ENCODE results near the gene PAM16. TPM values are rescaled to one million over a fixed set of nuclear protein-coding genes. Genes with fewer than 3 reads are reported as not detected.

Gene PAM16
- total and polyA plus RNA-seq, 5 donors = 57.6 to 131 (median 59.8) TPM

DNA sequence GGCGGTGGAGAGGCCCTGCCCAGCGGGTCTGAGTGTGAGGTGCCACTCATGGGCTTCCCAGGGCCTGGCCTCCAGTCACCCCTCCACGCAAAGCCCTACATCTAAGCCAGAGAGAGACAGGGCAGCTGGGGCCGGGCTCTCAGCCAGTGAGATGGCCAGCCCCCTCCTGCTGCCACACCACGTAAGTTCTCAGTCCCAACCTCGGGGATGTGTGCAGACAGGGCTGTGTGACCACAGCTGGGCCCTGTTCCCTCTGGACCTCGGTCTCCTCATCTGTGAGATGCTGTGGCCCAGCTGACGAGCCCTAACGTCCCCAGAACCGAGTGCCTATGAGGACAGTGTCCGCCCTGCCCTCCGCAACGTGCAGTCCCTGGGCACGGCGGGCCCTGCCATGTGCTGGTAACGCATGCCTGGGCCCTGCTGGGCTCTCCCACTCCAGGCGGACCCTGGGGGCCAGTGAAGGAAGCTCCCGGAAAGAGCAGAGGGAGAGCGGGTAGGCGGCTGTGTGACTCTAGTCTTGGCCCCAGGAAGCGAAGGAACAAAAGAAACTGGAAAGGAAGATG, 31.8 kb upstream of the PAM16 start:
- H3K4me3 ChIP-seq (ENCODE audit: low read length) = no peak overlapping the region
- no peaks in the 10 kb centered on the region for H3K27me3 ChIP-seq (ENCODE audit: control insufficient read depth, insufficient read depth)
- intact Hi-C loops (cut with DNase I) = no loop called here
- WGBS = 79% methylated on average over 21 of the region's 21 CpGs
- H3K4me1 ChIP-seq (ENCODE audit: control insufficient read depth, insufficient read depth, low read length) = peaks cover 8% of the 10 kb centered on the region
- DNase-seq (peak in 2 of 3 donors; percentile 14 to 68), ATAC-seq (no peak)
- H3K9me3 ChIP-seq (ENCODE audit: control insufficient read depth, low read length) = no peaks in the 10 kb centered on the region
- H3K27ac ChIP-seq (ENCODE audit: low read length) = no peak overlapping the region

DNA sequence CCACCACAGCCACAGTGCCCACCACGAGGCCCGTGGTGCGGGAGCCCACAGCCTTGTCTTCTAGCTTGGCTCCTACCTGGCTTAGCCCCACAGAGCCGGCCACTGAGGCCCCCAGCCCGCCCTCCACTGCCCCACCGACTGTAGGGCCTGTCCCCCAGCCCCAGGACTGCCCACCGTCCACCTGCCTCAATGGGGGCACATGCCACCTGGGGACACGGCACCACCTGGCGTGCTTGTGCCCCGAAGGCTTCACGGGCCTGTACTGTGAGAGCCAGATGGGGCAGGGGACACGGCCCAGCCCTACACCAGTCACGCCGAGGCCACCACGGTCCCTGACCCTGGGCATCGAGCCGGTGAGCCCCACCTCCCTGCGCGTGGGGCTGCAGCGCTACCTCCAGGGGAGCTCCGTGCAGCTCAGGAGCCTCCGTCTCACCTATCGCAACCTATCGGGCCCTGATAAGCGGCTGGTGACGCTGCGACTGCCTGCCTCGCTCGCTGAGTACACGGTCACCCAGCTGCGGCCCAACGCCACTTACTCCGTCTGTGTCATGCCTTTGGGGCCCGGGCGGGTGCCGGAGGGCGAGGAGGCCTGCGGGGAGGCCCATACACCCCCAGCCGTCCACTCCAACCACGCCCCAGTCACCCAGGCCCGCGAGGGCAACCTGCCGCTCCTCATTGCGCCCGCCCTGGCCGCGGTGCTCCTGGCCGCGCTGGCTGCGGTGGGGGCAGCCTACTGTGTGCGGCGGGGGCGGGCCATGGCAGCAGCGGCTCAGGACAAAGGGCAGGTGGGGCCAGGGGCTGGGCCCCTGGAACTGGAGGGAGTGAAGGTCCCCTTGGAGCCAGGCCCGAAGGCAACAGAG, 31.0 kb upstream of the PAM16 start:
- DNase-seq (peak; percentile 26 to 60 (median 53)), ATAC-seq (no peak)
- intact Hi-C loops (cut with DNase I) = no loop called here
- no peaks in the 10 kb centered on the region for H3K27me3 ChIP-seq (ENCODE audit: control insufficient read depth, insufficient read depth)
- H3K4me3 ChIP-seq (ENCODE audit: low read length) = no peak overlapping the region
- no peaks in the 10 kb centered on the region for H3K9me3 ChIP-seq (ENCODE audit: control insufficient read depth, low read length)
- H3K4me1 ChIP-seq (ENCODE audit: control insufficient read depth, insufficient read depth, low read length) = peaks cover 11% of the 10 kb centered on the region
- no peak overlapping the region for H3K27ac ChIP-seq (ENCODE audit: low read length)
- 93% methylated on average over 55 of the region's 55 CpGs for WGBS

DNA sequence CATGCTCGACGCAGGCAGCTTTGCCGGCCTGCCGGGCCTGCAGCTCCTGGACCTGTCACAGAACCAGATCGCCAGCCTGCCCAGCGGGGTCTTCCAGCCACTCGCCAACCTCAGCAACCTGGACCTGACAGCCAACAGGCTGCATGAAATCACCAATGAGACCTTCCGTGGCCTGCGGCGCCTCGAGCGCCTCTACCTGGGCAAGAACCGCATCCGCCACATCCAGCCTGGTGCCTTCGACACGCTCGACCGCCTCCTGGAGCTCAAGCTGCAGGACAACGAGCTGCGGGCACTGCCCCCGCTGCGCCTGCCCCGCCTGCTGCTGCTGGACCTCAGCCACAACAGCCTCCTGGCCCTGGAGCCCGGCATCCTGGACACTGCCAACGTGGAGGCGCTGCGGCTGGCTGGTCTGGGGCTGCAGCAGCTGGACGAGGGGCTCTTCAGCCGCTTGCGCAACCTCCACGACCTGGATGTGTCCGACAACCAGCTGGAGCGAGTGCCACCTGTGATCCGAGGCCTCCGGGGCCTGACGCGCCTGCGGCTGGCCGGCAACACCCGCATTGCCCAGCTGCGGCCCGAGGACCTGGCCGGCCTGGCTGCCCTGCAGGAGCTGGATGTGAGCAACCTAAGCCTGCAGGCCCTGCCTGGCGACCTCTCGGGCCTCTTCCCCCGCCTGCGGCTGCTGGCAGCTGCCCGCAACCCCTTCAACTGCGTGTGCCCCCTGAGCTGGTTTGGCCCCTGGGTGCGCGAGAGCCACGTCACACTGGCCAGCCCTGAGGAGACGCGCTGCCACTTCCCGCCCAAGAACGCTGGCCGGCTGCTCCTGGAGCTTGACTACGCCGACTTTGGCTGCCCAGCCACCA, 30.2 kb upstream of the PAM16 start:
- DNase-seq (peak; percentile 42 to 66 (median 53)), ATAC-seq (no peak)
- 93% methylated on average over 59 of the region's 59 CpGs for WGBS
- no peak overlapping the region for H3K27ac ChIP-seq (ENCODE audit: low read length)
- no peaks in the 10 kb centered on the region for H3K27me3 ChIP-seq (ENCODE audit: control insufficient read depth, insufficient read depth)
- no peak overlapping the region for H3K4me3 ChIP-seq (ENCODE audit: low read length)
- H3K9me3 ChIP-seq (ENCODE audit: control insufficient read depth, low read length) = no peaks in the 10 kb centered on the region
- intact Hi-C loops (cut with DNase I) = no loop called here
- peaks cover 12% of the 10 kb centered on the region for H3K4me1 ChIP-seq (ENCODE audit: control insufficient read depth, insufficient read depth, low read length)

DNA sequence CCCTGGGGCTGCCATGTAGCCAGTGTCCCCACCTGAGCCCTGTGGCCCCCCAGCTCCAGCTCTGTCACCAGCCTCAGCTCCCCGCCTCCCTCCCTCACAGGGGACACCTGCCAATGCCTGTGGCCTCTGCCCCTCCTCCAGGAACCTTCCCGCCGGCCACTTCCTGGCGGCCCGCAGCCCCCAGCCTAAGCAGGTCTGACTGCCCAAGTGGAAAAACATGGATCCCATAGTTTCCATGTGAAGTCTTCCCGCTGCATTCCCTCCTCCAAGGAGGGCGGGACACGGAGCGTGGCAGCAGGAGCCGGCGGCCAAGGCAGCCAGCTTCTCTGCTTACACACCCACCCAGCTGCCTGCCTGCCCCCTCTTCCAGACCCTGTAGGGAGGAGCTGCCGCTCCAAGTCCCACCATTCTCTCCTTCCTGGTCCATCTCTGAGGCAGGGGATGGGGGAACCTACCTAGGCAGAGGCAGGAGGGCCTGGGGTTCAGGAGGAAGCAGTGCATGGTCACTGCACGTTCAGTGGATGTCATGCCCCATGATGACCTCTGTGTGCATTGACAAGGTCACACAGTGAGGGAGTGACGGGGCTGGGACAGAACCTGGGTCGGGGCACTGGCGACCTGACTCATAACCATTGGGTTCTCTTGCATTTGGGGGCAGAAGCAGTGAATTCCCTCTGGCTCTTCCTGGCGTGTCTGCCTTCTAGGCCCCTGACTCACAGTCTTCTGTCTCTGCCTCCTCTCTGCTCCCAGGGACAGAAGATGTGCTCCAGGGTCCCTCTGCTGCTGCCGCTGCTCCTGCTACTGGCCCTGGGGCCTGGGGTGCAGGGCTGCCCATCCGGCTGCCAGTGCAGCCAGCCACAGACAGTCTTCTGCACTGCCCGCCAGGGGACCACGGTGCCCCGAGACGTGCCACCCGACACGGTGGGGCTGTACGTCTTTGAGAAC, 29.3 kb upstream of the PAM16 start:
- no peak overlapping the region for H3K27ac ChIP-seq (ENCODE audit: low read length)
- peaks cover 13% of the 10 kb centered on the region for H3K4me1 ChIP-seq (ENCODE audit: control insufficient read depth, insufficient read depth, low read length)
- H3K4me3 ChIP-seq (ENCODE audit: low read length) = no peak overlapping the region
- no peaks in the 10 kb centered on the region for H3K9me3 ChIP-seq (ENCODE audit: control insufficient read depth, low read length)
- no peaks in the 10 kb centered on the region for H3K27me3 ChIP-seq (ENCODE audit: control insufficient read depth, insufficient read depth)
- intact Hi-C loops (cut with DNase I) = no loop called here
- DNase-seq (peak; percentile 37 to 81 (median 65)), ATAC-seq (no peak)
- 75% methylated on average over 26 of the region's 26 CpGs for WGBS

DNA sequence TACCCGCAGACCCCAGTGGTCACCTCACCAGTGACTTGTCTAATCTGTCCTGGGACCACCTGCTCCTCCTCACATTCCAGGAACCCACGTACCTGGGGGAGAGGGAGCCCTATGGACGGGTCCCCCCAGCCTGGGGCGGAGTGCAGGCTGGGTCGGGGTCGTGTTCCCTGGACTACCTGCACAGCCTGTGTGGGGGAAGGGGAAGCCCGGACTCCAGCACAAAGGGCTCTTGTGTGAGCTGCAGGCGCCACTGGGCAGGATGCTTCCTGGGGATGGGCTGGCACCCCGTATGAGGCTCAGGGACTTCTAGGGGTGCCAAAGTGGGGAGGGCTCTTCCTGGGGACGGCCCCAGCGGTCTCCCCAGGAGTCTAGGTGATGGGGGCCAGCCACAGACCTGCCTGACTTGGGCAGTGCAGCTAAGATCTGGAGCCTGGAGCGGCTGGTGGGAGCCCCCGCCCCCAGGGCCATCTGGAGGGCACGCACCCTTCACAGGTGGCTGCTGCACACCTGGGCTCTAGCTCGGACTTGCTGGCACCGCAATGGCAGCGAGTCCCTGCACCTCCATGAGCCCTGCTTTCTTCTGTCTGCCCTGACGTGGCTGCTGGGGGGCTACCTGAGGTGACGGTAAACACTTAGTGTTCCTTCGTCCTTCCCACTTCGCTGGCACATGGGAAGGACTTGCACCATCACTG, 28.0 kb upstream of the PAM16 start:
- H3K27me3 ChIP-seq (ENCODE audit: control insufficient read depth, insufficient read depth) = no peaks in the 10 kb centered on the region
- ATAC-seq = no peak
- no peaks in the 10 kb centered on the region for H3K9me3 ChIP-seq (ENCODE audit: control insufficient read depth, low read length)
- no peak overlapping the region for H3K27ac ChIP-seq (ENCODE audit: low read length)
- intact Hi-C loops (cut with DNase I) = no loop called here
- H3K4me3 ChIP-seq (ENCODE audit: low read length) = no peak overlapping the region
- peaks cover 15% of the 10 kb centered on the region for H3K4me1 ChIP-seq (ENCODE audit: control insufficient read depth, insufficient read depth, low read length)
- WGBS = 92% methylated on average over 21 of the region's 21 CpGs
- peak in 1 of 3 donors; percentile 57 for DNase-seq

DNA sequence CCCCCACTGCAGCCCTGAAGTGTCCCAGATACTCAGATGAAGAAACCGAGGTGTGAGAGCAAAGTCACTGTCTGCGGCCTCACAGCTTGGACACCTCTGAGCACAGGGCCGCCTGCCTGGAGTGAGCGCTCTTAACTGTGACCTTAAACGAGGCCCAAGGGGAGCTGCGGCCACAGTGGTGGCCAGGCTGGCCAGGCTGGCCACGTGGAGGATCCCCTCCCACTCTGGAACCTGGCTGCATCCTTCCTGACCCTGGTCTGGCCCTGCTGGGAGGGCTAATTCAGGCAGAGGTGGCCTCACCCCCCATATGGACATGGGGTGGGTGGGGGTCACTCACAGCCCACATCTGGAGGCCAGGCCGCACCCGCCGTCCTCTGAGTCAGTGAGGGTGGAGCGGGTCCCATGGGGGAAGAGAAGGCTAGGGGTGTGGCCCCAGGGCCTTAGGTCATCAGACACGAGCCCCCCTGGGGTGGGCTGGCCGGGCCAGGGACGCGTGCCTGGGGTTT, 27.1 kb upstream of the PAM16 start:
- WGBS = 55% methylated on average over 15 of the region's 15 CpGs
- H3K27me3 ChIP-seq (ENCODE audit: control insufficient read depth, insufficient read depth) = no peaks in the 10 kb centered on the region
- intact Hi-C loops (cut with DNase I) = no loop called here
- peak overlapping the region; percentile 9 for H3K27ac ChIP-seq (ENCODE audit: low read length)
- DNase-seq = peak; percentile 80 to 85 (median 82)
- H3K4me3 ChIP-seq (ENCODE audit: low read length) = no peak overlapping the region
- no peaks in the 10 kb centered on the region for H3K9me3 ChIP-seq (ENCODE audit: control insufficient read depth, low read length)
- H3K4me1 ChIP-seq (ENCODE audit: control insufficient read depth, insufficient read depth, low read length) = peaks cover 15% of the 10 kb centered on the region
- ATAC-seq = peak in 1 of 2 donors; percentile 26

DNA sequence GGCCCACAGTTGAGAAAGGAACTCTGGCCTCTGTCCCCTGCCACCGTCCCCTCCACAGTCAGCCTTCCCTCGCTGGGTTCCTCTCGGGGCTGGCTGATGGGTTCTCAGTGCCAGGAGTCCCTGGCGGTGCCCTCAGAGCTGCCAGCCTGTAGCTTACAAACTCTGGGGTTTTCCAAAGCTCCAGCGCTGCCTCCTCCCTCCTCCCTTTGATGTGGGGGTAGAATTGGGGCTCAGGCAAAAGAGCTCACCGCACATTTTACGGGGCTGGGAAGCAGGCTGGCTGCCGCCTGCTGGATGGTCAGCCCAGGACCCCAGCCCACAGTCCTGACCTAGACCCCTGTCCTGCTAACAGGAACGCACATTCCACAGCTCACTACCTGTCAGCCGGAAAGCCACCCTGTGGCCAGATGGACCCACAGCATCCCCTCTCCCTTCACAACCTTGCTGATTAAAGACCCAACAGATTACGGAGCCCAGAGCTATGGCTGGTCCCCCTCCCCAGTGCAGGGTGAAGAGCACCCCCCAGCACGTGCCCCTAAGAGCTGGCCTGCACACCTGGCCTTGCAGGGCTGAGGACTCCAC, 26.5 kb upstream of the PAM16 start:
- H3K4me3 ChIP-seq (ENCODE audit: low read length) = no peak overlapping the region
- ATAC-seq = no peak
- peak overlapping the region; percentile 9 for H3K27ac ChIP-seq (ENCODE audit: low read length)
- intact Hi-C loops (cut with DNase I) = no loop called here
- peaks cover 16% of the 10 kb centered on the region for H3K4me1 ChIP-seq (ENCODE audit: control insufficient read depth, insufficient read depth, low read length)
- 69% methylated on average over 12 of the region's 12 CpGs for WGBS
- H3K9me3 ChIP-seq (ENCODE audit: control insufficient read depth, low read length) = no peaks in the 10 kb centered on the region
- no peaks in the 10 kb centered on the region for H3K27me3 ChIP-seq (ENCODE audit: control insufficient read depth, insufficient read depth)
- DNase-seq = peak in 2 of 3 donors; percentile 15 to 49

DNA sequence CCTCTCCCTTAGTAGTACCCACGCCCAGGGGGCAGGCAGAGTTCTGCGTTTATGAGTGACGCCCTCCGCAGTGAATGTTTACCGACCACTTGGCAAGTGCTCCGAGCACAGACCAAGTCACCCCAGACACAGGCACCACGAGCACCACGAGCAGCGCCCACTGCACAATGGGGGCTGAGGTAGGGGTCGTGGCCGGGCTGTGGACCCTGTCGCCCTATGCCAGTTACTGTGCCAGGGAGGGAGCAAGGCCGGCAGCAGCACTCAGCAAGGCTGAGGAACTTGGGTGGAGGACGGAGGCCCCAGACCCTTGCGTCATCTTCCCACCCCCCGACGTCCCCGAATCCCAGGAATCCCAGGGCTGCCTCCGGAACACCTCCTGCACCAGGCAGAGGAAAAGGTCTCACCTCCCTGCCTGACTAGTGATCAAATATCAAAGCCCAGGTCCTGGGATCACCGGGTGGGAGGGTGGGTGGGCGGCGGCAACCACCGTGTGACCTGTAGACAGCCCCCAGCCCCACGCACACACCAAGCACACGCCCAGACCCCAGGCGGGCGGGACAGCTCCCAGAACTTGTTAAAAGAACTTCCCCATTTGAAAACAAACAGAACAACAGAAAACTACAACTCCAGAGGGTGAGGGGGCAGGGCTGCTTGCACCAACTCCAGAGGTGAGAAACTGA, 25.9 kb upstream of the PAM16 start:
- peak overlapping the region; percentile 13 for H3K27ac ChIP-seq (ENCODE audit: low read length)
- no peaks in the 10 kb centered on the region for H3K27me3 ChIP-seq (ENCODE audit: control insufficient read depth, insufficient read depth)
- WGBS = 60% methylated on average over 27 of the region's 27 CpGs
- DNase-seq (peak in 1 of 3 donors; percentile 62), ATAC-seq (no peak)
- intact Hi-C loops (cut with DNase I) = no loop called here
- H3K4me3 ChIP-seq (ENCODE audit: low read length) = no peak overlapping the region
- H3K4me1 ChIP-seq (ENCODE audit: control insufficient read depth, insufficient read depth, low read length) = peaks cover 17% of the 10 kb centered on the region
- no peaks in the 10 kb centered on the region for H3K9me3 ChIP-seq (ENCODE audit: control insufficient read depth, low read length)
